HCT116 (cell line): Measurements from ENCODE around the gene IP6K3. TPM values are rescaled to one million over a fixed set of nuclear protein-coding genes. Genes with fewer than 3 reads are reported as not detected.

Source experiments
- ATAC-seq: fragments of 200-7000 bp; cut with Tn5 transposase; 2 replicates; pipeline ENCODE4 v1.9.1; 2020; ENCODE audit warnings: mild to moderate bottlenecking, moderate library complexity
- BruUV-seq: library from RNA; stranded (reverse); fragments of 400-500 nt; replicated peaks from 2 replicates; lab custom pipeline; 2021; lab: Mats Ljungman, UMichigan
- CTCF ChIA-PET: fragments of 300-600 bp; sonication (Branson Sonifier 250); formaldehyde crosslinking; loops from one replicate; lab custom pipeline; 2021; ENCODE audit warnings: antibody characterized with exemption; lab: Charles Lee
- POLR2A ChIA-PET: fragments of 300-600, 350-600 bp; sonication (Branson Sonifier 250); formaldehyde crosslinking; loops from one replicate; lab custom pipeline; 2021; ENCODE audit warnings: antibody characterized with exemption; lab: Charles Lee
- RAD21 ChIA-PET, 2 experiments: fragments of 300-600 bp; sonication (Branson Sonifier 250); formaldehyde crosslinking; loops; one replicate each; lab custom pipeline; 2023; ENCODE audit warnings: low total read pairs in 2 of 2; ENCODE audit not compliant: uncharacterized antibody in 2 of 2, unreplicated experiment in 2 of 2, low non-redundant PET in 1 of 2; lab: Charles Lee
- DNase-seq: peaks from one replicate; pipeline ENCODE4 v3.0.0-alpha.2; 2010; ENCODE audit warnings: low read depth, low spot score
- H2AFZ ChIP-seq: fragments of 200-600 bp; shearing (Covaris generic), sonication (generic); 2 replicates; pipeline ENCODE4 v1.6.1; 2017; ENCODE audit warnings: low read depth, mixed run types, mixed read lengths, antibody characterized with exemption, low read length; ENCODE audit not compliant: poor library complexity, severe bottlenecking
- H3K27ac ChIP-seq: 2 replicates; pipeline ENCODE4 v1.5.1; 2012; ENCODE audit warnings: low read depth, low read length
- H3K27me3 ChIP-seq: fragments of 200-600 bp; sonication (generic); 2 replicates; pipeline ENCODE4 v1.6.1; 2016; ENCODE audit warnings: mixed run types, low read length, mixed read lengths; ENCODE audit not compliant: insufficient read depth
- H3K36me3 ChIP-seq, 2 experiments: fragments of 200-500 bp in 1 of 2; fragments of 200-600 bp in 1 of 2; sonication (Bioruptor generic) in 1 of 2; sonication (generic) in 1 of 2; 2 replicates each; pipeline versions ENCODE4 v1.5.1 to v1.6.1; 2014 to 2016; ENCODE audit warnings: low read length in 2 of 2, inconsistent platforms in 1 of 2, mixed read lengths in 1 of 2, mixed run types in 1 of 2; ENCODE audit not compliant: insufficient read depth in 2 of 2, control insufficient read depth in 1 of 2
- H3K4me1 ChIP-seq, 2 experiments: fragments of 200-600 bp in 1 of 2; sonication (generic) in 1 of 2; 2 replicates each; pipeline versions ENCODE4 v1.5.1 to v1.6.1; 2012 to 2017; ENCODE audit warnings: low read length in 2 of 2, inconsistent platforms in 1 of 2, mild to moderate bottlenecking in 1 of 2, mixed read lengths in 1 of 2, mixed run types in 1 of 2, moderate library complexity in 1 of 2; ENCODE audit not compliant: insufficient read depth in 2 of 2, control insufficient read depth in 1 of 2
- H3K4me2 ChIP-seq: fragments of 200-600 bp; sonication (generic); 2 replicates; pipeline ENCODE4 v1.6.1; 2017; ENCODE audit warnings: mixed run types, low read length, mixed read lengths
- H3K4me3 ChIP-seq, 2 experiments: fragments of 200-600 bp in 1 of 2; sonication (generic) in 1 of 2; replicated peaks in 1 of 2; 2 replicates each; pipeline ENCODE4 v1.5.1; 2011 to 2016; ENCODE audit warnings: low read length in 2 of 2, control low read depth in 1 of 2, low read depth in 1 of 2, mild to moderate bottlenecking in 1 of 2, mixed read lengths in 1 of 2, mixed run types in 1 of 2
- H3K79me2 ChIP-seq: fragments of 200-600 bp; sonication (generic); 2 replicates; pipeline ENCODE4 v1.6.1; 2017; ENCODE audit warnings: mild to moderate bottlenecking, mixed run types, low read length, moderate library complexity, mixed read lengths; ENCODE audit not compliant: insufficient read depth
- H3K9ac ChIP-seq: fragments of 200-600 bp; sonication (generic); 2 replicates; pipeline ENCODE4 v1.6.1; 2016; ENCODE audit warnings: low read length, mixed read lengths
- H3K9me2 ChIP-seq: fragments of 200-600 bp; sonication (generic), shearing (Covaris generic); 2 replicates; pipeline ENCODE4 v1.6.1; 2017; ENCODE audit warnings: mixed run types, mild to moderate bottlenecking, moderate library complexity; ENCODE audit not compliant: insufficient read depth
- H3K9me3 ChIP-seq, 2 experiments: fragments of 200-500 bp in 1 of 2; fragments of 200-600 bp in 1 of 2; sonication (Bioruptor generic) in 1 of 2; sonication (generic) in 1 of 2; 2 replicates each; pipeline ENCODE4 v1.6.1; 2014 to 2017; ENCODE audit warnings: low read length in 2 of 2, mixed read lengths in 2 of 2, inconsistent platforms in 1 of 2, low read depth in 1 of 2, mild to moderate bottlenecking in 1 of 2, mixed run types in 1 of 2, moderate library complexity in 1 of 2; ENCODE audit not compliant: control insufficient read depth in 1 of 2, insufficient read depth in 1 of 2
- H4K20me1 ChIP-seq: fragments of 200-600 bp; sonication (generic), shearing (Covaris generic); 2 replicates; pipeline ENCODE4 v1.6.1; 2017; ENCODE audit warnings: mixed run types, mild to moderate bottlenecking, moderate library complexity; ENCODE audit not compliant: insufficient read depth
- ATF3 ChIP-seq: IDR thresholded peaks from 2 replicates; pipeline ENCODE4 v1.6.1; 2012
- ELF1 ChIP-seq: IDR thresholded peaks from 2 replicates; pipeline ENCODE4 v1.6.1; 2012; ENCODE audit warnings: low read depth, borderline replicate concordance
- EZH2phosphoT487 ChIP-seq: fragments of 200-600 bp; IDR thresholded peaks from 2 replicates; pipeline ENCODE4 v1.6.1; 2018; ENCODE audit warnings: antibody characterized with exemption, borderline replicate concordance
- FOSL1 ChIP-seq: IDR thresholded peaks from 2 replicates; pipeline ENCODE4 v1.6.1; 2012; ENCODE audit warnings: low read depth
- POLR2AphosphoS5 ChIP-seq: IDR thresholded peaks from 2 replicates; pipeline ENCODE4 v1.6.1; 2011; ENCODE audit warnings: mild to moderate bottlenecking, low read depth, low read length, moderate library complexity
- SP1 ChIP-seq: IDR thresholded peaks from 2 replicates; pipeline ENCODE4 v1.6.1; 2012; ENCODE audit warnings: low read depth
- intact Hi-C: fragments of 100-400 bp; cut with micrococcal nuclease; formaldehyde crosslinking; loops from 2 replicates; pipeline ENCODE4 v1.10.0; 2022
- total RNA-seq: library from RNA; stranded (reverse); gene quantifications from one replicate; pipeline ENCODE4 v1.2.1, GENCODE V29; 2021; ENCODE audit not compliant: unreplicated experiment
- TF ChIP-seq, protein P1 (sequence below), 3 experiments: fragments of 200-600 bp in 1 of 3; sonication (generic) in 1 of 3; IDR thresholded peaks in 2 of 3; conservative IDR thresholded peaks in 1 of 3; 2 replicates each; pipeline ENCODE4 v1.5.1; 2012 to 2017; ENCODE audit warnings: low read depth in 2 of 3, low read length in 2 of 3, antibody characterized with exemption in 1 of 3, borderline replicate concordance in 1 of 3, control low read depth in 1 of 3, mild to moderate bottlenecking in 1 of 3, mixed read lengths in 1 of 3, mixed run types in 1 of 3, moderate library complexity in 1 of 3; ENCODE audit not compliant: insufficient read depth in 1 of 3
- TF ChIP-seq, protein P2 (sequence below): IDR thresholded peaks from 2 replicates; pipeline ENCODE4 v1.6.1; 2012

IP6K3 gene
- total RNA-seq, 1 experiment from 2014 or later, result not detected

DNA sequence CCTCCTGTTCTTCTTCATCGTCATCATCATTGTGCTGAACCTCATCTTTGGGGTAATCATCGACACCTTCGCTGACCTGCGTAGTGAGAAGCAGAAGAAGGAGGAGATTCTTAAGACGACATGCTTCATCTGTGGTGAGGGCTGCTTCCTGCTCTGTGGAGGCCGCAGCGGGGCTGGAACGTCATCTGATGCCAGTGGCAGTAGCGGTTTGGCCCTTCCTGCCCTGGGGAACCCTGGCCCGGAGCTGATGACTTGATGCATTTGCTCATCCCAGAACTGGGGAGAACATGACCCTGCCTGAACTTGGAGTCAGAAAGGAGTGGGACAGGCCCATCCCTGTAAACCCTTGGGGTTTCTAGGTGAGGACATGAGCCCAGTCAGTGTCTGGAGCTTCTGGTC lies 53.9 kb downstream of the IP6K3 start:
- H3K27me3 ChIP-seq, result no peaks in the 10 kb centered on the region
- no peak overlapping the region for H3K9ac ChIP-seq
- H3K9me2 ChIP-seq, result no peaks in the 10 kb centered on the region
- no peak for DNase-seq
- no peak overlapping the region for H2AFZ ChIP-seq
- H3K79me2 ChIP-seq, result peaks cover 3% of the 10 kb centered on the region; the same call in 1 of the 2 replicates
- BruUV-seq, result no TSS peak
- RAD21 ChIA-PET, result no interaction called here
- H3K27ac ChIP-seq, result no peak overlapping the region
- no peaks in the 10 kb centered on the region for H3K9me3 ChIP-seq
- TF ChIP-seq ATF3 (no peak), POLR2AphosphoS5 (0 out of 2 replicates have a peak, but pooled peaks have one; percentile 3), FOSL1 (no peak)
- TF ChIP-seq, protein P1, sequence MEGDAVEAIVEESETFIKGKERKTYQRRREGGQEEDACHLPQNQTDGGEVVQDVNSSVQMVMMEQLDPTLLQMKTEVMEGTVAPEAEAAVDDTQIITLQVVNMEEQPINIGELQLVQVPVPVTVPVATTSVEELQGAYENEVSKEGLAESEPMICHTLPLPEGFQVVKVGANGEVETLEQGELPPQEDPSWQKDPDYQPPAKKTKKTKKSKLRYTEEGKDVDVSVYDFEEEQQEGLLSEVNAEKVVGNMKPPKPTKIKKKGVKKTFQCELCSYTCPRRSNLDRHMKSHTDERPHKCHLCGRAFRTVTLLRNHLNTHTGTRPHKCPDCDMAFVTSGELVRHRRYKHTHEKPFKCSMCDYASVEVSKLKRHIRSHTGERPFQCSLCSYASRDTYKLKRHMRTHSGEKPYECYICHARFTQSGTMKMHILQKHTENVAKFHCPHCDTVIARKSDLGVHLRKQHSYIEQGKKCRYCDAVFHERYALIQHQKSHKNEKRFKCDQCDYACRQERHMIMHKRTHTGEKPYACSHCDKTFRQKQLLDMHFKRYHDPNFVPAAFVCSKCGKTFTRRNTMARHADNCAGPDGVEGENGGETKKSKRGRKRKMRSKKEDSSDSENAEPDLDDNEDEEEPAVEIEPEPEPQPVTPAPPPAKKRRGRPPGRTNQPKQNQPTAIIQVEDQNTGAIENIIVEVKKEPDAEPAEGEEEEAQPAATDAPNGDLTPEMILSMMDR (IDR thresholded peaks at IDR 0.05 in 2 of 3, conservative IDR thresholded peaks at IDR 0.05 in 1 of 3; ENCODE audit: borderline replicate concordance in 1 of 3, insufficient read depth in 1 of 3, low read depth in 2 of 3, low read length in 2 of 3), result no peak
- H3K4me2 ChIP-seq, result no peak overlapping the region
- H4K20me1 ChIP-seq, result no peaks in the 10 kb centered on the region
- H3K4me3 ChIP-seq, result no peak overlapping the region
- intact Hi-C loops, result no loop called here
- POLR2A ChIA-PET, result no interaction called here
- H3K4me1 ChIP-seq, result peaks cover 4 to 5% of the 10 kb centered on the region in 2 experiments; a peak in 2 of 4 replicates
- CTCF ChIA-PET, result no interaction called here
- no peak for ATAC-seq
- peaks cover 28 to 70% of the 10 kb centered on the region in 2 experiments; a peak in 3 of 4 replicates for H3K36me3 ChIP-seq

DNA sequence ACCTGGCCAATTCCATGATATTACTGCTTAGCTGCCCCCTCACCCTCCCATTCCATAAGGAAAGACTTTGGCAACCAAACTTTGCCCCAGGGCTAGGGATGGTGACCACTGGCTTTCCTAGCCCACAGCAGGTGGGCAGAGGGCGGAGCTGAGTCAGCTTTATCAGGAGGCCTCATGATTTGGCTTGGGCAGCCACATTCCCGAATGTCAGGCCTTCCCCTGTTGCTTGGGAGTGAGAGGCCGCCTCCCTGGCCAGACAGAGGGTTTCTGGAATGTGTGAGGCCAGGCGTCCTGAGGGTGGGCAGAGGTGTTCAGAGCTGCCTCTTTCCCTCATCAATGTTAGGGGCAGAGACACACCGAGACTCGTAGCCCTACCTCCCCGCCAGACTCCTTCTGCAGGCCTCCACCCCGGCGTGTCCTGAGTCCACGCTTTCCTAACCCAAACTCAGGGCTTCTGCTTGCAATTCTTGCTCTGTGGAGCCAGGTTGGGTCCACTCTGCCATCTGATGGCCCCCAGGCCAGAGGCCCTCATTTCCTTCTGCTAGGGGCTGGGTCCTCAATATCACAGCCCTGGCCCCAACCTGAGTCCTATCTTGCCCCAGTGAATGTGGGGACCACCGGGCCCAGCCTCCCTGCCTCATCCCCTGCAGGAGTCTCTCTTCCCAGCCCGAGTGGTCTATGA lies 54.5 kb downstream of the IP6K3 start:
- intact Hi-C loops, result no loop called here
- ChIA-PET CTCF (interaction anchor here (1.1 kb wide), 1 partner anchor 8 kb away, joined by 3 read pairs; no protein-coding TSS in a partner anchor), RAD21 (no interaction called here), POLR2A (no interaction called here)
- H2AFZ ChIP-seq, result no peak overlapping the region
- no peaks in the 10 kb centered on the region for H3K27me3 ChIP-seq
- no TSS peak for BruUV-seq
- no peak overlapping the region for H3K4me3 ChIP-seq
- DNase-seq (no peak), ATAC-seq (no peak)
- H3K27ac ChIP-seq, result no peak overlapping the region
- peaks cover 3% of the 10 kb centered on the region; the same call in 1 of the 2 replicates for H3K79me2 ChIP-seq
- H3K36me3 ChIP-seq, result peaks cover 25 to 70% of the 10 kb centered on the region in 2 experiments
- H3K4me1 ChIP-seq, result peaks cover 3 to 5% of the 10 kb centered on the region in 2 experiments; a peak in 2 of 4 replicates
- H4K20me1 ChIP-seq, result no peaks in the 10 kb centered on the region
- no peak for TF ChIP-seq EZH2phosphoT487
- TF ChIP-seq SP1, result no peak
- no peak for TF ChIP-seq ELF1
- TF ChIP-seq ATF3, result no peak
- TF ChIP-seq, protein P2, sequence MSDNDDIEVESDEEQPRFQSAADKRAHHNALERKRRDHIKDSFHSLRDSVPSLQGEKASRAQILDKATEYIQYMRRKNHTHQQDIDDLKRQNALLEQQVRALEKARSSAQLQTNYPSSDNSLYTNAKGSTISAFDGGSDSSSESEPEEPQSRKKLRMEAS, result no peak
- TF ChIP-seq, all 23 proteins: peak for 0
- Histone ChIP-seq H3K9ac (no peak overlapping the region), H3K4me2 (no peak overlapping the region), H3K9me3 (no peaks in the 10 kb centered on the region), H3K9me2 (no peaks in the 10 kb centered on the region)
